GM21786 (cell line): ENCODE data around the gene ZNF200.
"Not testable (repeated sequence)": the region's sequence is repeated elsewhere in the genome, so short reads cannot be mapped to it uniquely, and the experiment has no call there.

Experiments used
- ATAC-seq: cut with Tn5 transposase; IDR thresholded peaks from one replicate; pipeline ENCODE4 v1.9.1; 2021; ENCODE audit not compliant: unreplicated experiment

ZNF200 gene

DNA sequence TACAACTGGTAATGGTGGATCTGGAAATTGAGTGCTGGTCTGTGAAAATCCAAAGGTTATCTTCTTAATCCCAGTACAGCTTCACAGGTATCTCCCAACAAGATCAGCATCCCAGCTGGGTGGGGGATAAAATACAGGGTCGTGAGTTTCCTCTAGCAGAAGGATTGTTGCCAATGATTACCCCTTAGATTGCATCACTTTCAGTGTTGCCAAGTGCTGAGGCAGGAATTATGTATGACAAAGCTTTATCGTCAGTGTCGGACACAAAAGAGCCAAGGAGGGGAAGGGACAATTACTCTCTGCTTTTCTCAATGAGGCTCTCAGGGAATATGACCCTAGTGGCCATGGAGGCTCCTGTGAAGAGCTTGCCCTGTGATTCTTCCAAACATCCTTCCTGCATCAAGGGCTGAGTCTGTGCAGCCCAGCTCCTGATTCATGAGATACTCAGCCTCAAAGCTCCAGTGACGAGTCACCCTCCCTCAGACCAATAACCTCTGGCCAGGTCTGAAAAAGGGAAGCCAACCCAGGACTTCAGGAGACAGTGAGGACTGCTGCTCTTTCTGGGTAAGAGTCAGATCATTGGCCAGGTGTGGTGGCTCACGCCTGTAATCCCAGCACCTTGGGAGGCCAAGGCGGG is 31.9 kb downstream of the ZNF200 start:
- ATAC-seq = no peak

DNA sequence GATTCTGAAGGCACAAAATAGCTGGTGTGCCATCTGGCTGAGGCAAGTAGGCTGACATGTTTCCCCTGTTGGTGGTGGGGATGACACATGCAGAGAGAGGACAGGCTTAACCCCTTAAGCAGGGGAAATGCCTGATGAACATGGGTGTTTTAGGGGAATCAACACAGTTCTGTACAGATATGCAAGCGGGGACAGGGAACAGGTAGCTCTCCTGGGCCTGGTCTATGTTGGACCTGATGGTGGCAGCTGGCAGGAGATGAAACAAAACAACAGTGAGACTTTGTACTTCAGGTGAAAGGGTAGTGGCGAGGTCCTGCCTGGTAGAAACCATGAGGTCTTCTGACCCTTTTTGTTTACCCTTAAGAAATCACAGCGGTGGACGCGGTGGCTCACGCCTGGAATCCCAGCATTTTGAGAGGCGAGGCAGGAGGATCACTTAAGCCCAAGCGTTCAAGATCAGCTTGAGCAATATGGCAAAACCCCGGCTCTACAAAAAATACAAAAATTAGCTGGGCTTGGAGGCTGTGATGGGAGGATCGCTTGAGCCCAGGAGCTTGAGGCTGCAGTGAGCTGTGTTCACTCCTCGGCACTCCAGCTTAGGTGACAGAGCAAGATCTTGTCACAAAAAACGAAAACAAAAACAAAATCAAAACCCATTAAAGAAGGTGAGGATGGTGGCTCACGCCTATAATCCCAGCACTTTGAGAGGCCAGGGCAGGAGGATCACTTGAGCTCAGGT is 36.5 kb downstream of the ZNF200 start:
- no peak for ATAC-seq

DNA sequence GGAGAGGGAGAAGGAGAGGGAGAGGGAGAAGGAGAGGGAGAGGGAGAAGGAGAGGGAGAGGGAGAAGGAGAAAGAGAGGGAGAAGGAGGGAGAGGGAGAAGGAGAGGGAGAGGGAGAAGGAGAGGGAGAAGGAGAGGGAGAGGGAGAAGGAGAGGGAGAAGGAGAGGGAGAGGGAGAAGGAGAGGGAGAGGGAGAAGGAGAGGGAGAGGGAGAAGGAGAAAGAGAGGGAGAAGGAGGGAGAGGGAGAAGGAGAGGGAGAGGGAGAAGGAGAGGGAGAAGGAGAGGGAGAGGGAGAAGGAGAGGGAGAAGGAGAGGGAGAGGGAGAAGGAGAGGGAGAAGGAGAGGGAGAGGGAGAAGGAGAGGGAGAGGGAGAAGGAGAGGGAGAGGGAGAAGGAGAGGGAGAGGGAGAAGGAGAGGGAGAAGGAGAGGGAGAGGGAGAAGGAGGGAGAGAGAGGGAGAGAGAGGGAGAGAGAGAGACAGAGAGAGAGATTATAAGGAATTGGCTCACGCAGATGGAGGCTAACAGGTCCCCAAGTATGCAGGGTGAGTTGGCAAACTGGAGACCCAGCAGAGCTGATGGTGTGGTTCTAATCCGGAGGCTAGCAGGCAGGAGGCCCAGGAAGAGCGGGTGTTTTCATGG is 37.1 kb downstream of the ZNF200 start:
- not testable (repeated sequence) for ATAC-seq

DNA sequence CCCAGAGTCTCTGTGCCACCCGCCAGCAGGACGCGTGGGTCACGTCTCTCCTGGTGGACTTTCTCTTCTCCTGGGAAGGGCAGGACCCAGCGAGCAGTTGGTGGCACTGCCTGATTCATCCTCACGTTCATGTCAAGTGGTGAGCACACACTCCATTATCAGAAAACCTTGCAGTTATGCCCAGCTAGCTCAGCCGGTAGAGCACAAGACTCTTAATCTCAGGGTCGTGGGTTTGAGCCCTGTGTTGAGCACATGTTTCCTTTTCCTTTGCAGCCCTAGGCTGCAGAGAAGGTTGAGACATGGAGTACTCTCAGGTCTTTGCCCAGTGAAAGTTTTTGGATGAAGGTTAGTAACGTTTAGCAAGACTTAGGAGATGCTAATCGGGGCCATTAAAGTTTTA is 39.0 kb downstream of the ZNF200 start:
- no peak for ATAC-seq

DNA sequence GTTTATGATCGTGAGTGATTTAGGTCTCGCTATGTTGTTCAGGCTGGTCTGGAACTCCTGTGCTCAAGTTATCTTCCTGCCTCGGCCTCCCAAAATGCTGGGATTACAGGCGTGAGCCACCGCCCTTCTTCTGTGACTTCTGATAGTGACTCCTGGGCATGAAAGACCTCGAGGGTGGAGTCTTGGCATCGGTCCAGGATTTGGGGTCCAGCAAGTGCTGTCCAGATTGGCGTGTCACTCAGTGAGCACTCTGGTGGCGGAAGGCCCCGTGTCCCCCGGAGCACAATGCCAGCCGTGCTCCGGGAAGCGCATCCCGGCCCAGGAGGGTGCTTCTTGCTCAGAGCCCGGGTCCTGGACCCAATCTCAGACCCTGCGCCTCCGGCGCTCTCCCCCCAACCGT is 40.2 kb downstream of the ZNF200 start:
- no peak for ATAC-seq

DNA sequence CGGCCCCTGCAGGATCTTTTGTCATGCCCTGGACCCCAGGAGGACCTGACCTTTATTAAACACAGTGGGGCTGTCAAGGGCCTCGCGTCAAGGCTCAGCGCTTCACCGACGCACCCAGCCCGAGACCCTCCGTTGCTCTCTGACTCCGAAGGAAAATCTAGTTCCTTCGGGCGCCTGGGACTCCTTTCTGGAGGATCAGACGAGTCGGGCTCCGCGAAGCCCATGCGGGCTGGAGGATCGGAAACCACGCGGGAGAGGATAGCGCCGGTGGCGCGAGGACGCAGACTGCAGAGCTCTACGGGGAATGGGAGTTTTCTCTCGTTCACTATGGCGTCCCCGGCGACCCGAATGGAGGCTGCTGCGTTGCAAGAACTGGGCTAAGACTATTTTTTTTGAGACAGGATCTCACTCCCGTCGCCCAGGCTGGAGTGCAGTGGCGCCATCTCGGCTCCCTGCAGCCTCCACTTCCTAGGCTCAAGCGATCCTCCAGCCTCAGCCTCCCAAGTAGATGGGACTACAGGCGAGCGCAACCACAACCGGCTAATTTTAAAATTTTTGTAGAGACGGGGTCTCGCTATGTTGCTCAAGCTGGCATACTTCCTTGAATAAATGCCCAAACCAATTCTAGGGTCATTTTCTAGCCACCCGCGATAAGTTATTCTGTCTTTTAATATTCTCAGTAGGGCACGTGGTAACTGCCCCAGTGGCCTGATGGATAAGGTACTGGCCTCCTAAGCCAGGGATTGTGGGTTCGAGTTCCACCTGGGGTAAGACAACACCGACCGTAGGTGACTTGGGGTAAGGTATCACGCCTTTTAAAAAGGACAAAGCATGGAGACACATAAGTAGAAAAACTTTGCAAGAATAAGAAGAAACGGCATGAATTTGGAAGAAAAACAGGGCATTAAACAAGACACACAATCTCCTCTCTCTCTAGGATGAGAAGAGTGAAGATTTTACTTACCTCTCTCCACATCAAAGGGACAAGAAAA is 41.4 kb downstream of the ZNF200 start:
- ATAC-seq = no peak

DNA sequence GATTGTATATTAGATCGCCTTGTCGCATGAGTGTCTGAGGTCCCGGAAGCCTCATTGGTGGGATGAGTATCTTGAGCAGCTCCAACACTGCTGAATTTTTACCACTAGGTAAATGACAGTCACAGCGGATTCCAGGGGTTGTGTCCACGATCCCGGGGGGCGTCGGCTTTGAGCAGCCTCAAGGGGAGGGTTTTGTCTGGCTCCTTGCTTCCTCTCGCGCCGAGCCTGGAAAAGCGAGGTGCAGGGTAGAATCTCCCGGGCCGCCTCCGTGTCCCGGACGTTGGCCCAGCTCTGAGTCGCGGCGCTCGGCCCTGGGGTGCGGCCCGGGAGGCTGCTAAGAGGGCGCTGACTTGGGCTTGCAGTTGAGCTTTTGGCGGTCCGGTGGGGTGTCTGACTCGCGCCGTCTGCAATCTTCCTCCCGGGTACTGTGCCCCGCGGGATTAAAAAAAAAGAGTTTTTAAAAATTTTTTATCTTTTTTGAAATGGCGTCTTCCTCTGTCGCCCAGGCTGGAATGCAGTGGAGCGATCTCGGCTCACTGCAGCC is 42.4 kb downstream of the ZNF200 start:
- ATAC-seq = no peak

DNA sequence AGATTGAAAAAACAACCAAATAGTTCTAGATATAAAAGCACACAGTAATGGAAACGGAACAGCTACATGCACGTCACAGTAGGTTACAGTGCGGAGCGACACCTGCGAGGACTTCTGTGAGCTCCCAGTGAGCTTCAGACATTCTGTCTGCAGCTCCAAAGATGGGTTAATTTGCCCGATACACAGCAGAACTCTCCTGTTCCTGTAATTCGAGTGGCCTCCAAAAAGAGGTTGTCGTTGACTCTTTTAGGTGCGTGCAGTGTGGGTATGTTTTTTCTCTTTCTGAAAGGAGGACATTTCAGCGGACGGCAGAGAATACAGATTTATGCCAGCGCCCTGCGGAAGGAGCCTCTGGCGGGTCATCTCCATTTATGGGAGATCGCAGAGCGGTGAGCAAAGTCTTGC is 44.0 kb downstream of the ZNF200 start:
- no peak for ATAC-seq

DNA sequence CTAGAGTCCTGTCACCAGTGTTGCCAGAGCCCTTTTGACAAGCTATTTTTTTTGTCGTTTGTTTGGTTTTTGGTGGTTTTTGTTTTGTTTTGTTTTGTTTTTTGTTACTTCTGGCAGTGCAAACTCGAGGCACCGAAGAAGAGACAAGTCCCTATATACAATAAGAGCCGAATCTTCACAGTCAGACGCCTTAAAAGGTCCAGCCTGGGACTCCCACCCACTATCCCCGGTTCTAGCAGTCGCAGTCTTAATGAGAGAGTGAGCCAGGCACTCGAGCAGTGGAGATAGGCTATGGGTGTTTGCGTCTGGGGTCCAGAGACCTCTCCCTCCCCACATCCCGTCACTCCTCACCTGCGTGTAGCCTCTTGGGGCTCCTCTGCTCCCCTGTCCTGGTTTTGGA is 45.1 kb downstream of the ZNF200 start:
- no peak for ATAC-seq

DNA sequence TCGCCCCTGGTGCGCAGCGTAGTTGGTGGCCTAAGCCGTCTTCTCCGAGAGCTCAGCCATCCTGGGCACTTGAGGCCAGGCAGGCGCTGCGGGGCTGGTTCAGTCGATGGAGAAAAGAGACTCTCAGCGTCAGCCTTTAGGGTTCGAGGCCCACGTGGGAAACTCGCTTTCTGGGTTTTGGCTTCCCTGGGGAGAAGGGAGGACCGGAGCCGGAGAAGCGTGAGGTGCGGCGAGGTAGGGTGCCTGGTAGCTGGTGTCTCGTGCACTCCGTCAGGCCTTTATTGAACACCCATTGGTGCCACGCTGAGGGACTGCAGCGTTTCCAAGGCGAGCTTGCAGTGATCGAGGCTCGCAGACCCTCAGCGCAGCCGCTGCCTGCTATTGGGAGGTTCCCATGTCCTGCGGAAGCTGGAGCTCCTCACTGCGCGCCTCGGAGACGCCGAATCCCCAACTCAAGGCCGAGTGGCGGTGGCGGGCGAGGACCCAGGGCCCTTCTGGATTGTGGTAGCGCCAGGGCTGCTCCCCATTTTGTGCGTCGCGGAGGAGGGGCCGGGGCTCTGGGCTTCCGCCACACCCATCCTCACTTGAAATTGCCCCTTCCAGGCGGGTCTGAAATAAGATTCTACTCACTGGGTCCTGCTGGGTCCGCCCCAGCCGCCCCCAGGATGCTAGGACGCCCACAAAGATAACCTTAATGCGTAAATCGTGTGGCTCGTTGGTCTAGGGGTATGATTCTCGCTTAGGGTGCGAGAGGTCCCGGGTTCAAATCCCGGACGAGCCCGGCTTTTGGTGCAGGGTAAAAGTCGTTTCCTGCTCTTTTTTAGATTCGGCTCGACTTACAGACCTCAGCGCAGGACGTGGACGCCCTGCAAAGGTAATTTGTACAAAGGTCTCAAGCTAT is 45.8 kb downstream of the ZNF200 start:
- no peak for ATAC-seq

DNA sequence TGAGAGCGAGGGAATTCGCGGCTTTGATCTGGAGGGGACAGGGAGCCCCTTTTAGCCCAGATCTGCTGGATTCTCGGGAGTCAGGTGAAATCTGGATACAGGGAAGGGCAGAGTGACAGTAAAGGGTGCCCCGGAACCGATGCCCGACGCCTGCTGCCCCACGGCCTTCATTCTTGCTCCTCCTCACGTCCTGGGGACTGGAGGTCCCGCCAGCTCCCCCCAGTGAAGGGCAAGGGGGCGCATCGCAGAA is 46.4 kb downstream of the ZNF200 start:
- no peak for ATAC-seq

DNA sequence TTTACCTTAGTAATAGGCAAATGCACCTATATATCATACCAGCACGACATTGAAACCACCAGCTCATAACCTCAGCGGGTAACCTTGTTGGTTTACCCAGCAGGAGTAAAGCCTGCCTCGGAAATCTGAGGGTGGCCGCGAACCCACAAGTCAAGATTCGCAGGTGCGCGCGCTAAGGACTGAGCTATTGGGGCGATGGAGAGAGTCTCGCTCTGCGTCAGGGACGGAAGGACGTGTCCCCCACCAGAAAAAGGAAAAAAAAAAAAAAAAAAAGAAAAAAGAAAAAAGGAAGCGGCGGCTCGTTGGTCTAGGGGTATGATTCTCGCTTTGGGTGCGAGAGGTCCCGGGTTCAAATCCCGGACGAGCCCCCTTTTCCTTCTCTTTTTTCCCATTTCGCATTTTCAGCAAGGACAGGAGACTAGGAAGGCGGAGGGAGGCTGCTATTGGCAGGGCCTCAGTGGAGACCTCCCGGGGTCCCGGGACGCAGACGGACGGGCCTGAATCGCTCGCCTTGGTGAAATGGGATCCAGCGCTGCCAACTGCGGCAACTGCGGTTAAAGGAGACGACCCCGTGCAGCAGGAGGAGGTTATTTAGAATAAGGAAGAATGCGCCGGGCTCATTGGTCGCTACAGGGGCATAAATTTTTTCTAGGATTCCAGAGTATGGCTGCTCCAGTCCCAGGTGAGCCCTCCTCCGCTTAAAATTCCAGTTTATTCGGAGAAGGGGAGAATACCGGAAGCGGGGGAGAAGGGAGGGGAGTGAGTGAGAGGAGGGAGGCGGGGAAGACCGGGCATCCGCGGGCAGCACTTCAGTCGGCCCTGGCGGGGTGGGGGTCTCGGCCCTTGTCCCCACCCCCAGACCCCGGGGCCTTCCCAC is 46.9 kb downstream of the ZNF200 start, which contains the start of gene OR1F1:
OR1F1 (plus strand) TSS at position 407 of the 877 bp plus-strand sequence.
- ATAC-seq = no peak

DNA sequence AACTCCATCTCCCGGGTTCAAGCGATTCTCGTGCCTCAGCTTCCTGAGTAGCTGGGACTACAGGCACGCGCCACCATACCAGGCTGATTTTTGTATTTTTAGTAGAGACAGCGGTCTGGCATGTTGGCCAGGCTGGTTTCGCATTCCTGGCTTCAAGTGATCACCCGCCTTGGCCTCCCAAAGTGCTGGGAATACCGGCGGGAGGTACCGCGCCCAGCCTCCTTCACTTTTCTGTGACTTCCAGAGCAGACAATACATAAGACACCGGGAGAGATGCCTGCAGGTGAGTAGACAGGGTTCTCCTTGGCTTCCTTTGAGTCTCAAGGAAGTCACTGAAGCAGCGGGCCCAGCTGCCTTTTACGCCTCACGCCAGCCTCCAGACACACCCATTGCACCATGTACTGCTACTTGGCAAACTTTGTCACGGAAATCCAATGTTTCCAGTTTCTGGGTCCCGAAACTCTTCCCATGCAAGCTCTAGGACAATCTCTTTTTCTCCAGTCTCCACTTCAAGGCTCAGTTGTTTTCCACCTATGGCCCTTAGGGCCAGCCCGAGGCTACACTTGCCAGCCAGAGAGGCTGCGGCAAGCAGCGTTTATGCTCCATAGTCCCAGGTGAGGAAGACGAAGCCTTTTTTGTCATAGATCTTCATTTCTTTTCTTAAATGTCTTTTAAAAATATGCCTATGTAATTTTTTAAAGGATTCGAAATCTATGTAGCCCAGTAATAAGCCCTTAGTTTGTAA is 47.8 kb downstream of the ZNF200 start:
- ATAC-seq = no peak

DNA sequence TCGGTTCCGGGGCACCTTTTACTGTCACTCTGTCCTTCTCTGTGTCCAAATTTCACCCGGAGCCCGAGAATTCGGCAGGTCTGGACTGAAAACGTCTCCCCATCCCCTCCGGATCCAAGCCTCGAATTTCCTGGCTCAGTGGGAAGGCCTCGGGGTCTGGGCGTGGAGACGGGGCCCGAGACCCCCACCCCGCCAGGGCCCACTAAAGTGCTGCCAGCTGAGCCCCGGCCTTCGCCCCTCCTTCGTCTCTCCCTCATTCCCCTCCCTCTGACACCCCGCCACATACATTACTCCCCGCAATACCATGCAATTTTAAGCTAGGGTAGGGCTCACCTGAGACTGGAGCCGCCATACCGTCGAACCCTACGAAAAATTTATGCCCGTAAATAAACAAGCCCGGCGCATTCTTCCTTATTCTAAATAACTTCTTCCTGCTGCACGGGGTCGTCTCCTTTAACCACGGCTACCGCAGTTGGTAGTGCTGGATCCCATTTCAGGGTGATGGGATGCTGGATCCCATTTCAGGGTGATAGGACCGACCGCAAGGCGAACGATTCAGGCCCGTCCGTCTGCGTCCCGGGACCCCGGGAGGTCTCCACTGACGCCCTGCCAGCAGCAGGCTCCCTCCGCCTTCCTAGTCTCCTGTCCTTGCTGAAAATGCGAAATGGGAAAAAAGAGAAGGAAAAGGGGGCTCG is 51.4 kb downstream of the ZNF200 start:
- ATAC-seq = no peak

DNA sequence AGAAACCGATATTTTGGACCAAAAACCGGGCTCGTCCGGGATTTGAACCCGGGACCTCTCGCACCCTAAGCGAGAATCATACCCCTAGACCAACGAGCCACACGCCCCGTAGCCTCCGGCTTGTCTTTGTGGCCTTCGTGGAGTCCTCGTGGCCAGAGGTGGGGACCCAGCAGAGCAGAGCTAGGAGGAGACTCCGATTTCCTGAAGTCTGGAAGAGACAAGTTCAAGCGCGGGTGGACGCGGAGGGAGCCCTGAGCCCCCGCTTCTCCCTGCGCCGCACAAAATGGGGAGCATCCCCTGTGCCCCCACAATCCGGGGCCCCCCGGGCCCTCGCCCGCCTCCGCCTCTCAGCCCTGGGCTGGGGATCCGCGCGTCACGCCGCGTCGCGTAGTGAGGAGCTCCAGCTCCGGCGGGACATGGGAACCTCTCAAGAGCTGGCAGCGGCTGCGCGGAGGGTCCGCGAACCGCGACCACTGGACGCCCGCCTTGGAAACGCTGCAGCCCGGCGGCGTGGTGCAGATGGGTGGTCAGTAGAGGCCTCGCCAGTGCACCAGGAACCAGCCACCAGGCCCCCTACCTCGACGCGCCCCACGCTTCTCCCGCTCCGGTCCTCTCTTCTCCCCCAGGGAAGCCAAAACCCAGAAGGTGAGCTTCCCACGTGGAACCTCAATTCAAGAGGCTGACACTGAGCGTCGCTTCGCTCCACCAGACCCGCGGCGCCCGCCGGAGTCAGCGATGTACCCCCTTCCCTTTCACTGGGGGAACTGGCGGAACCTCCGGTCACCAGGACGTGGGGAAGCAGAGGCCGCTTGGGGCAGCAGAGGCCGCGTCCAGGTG is 52.1 kb downstream of the ZNF200 start:
- ATAC-seq = no peak

DNA sequence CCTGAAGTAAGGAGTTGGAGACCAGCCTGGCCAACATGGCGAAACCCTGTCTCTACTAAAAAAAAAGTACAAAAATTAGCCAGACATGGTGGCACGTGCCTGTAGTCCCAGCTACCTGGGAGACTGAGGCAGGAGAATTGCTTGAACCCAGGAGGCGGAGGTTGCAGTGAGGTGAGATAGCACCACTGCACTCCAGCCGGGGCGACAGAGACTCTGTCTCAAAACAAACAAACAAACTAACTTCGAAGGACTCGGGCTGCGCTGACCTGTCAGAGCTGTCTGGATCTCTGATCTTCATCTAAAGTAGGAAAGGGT is 52.7 kb downstream of the ZNF200 start:
- not testable (repeated sequence) for ATAC-seq

DNA sequence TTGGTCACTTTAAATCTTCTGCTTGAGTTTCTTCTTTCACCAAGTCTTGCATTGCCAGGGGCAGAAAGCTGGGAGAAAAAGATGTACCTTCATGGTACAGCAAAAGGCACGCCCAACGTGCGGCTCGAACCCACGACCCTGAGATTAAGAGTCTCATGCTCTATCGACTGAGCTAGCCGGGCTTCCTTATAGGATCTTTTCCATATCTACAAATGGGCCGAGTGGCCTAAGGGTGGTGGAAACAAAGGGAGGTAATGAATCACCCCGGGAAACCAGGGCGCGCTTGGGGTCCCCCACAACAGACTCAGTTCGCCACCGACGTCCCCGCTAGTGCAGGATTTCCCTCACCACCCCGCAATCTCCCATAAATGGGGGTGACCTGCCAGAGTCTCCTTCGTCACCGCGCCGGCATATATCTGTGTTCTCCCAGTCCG is 54.5 kb downstream of the ZNF200 start:
- ATAC-seq = no peak
